Activated CD8-positive, alpha-beta T cell treated with anti-CD3 and anti-CD28 coated beads for 36 hours (primary cell): ENCODE data around the gene GRIN1. TPM values are rescaled to one million over a fixed set of nuclear protein-coding genes. Genes with fewer than 3 reads are reported as not detected.

Experiments used
- ATAC-seq: fragments of 200-7000 bp; cut with Tn5 transposase; one replicate; pipeline ENCODE4 v1.10.0; 2021; ENCODE audit warnings: mild to moderate bottlenecking, moderate library complexity
- CTCF ChIA-PET: fragments of 350-600 bp; sonication (Branson Sonifier 250); formaldehyde crosslinking; loops from one replicate; lab custom pipeline; 2021; ENCODE audit warnings: antibody characterized with exemption; lab: Charles Lee
- POLR2A ChIA-PET: fragments of 350-600 bp; sonication (Branson Sonifier 250); formaldehyde crosslinking; loops from one replicate; lab custom pipeline; 2021; ENCODE audit warnings: antibody characterized with exemption; lab: Charles Lee
- DNase-seq: peaks from one replicate; pipeline ENCODE4 v3.0.0-alpha.2; 2020
- H3K27ac Mint-ChIP-seq: one replicate; pipeline ENCODE4 v1.8.0; 2021; ENCODE audit warnings: mild to moderate bottlenecking, mixed read lengths
- H3K27me3 Mint-ChIP-seq: one replicate; pipeline ENCODE4 v1.8.0; 2021; ENCODE audit warnings: mixed read lengths
- H3K36me3 Mint-ChIP-seq: one replicate; pipeline ENCODE4 v1.8.0; 2021; ENCODE audit warnings: low read depth, mixed read lengths
- H3K4me1 Mint-ChIP-seq: one replicate; pipeline ENCODE4 v1.8.0; 2021; ENCODE audit warnings: low read depth, mixed read lengths
- H3K4me3 Mint-ChIP-seq: one replicate; pipeline ENCODE4 v1.8.0; 2021; ENCODE audit warnings: mild to moderate bottlenecking, moderate library complexity, mixed read lengths
- H3K9me3 Mint-ChIP-seq: one replicate; pipeline ENCODE4 v1.8.0; 2021; ENCODE audit warnings: mixed read lengths
- intact Hi-C: fragments of 100-400 bp; cut with micrococcal nuclease; formaldehyde crosslinking; loops from one replicate; pipeline ENCODE4 v1.10.0; 2022
- total RNA-seq, 2 experiments: library from RNA; stranded (reverse); gene quantifications; one replicate each; pipeline ENCODE4 v1.2.3, GENCODE V29; 2021
- TF ChIP-seq, protein P1 (sequence below): fragments of 200-600 bp; IDR thresholded peaks from one replicate; pipeline ENCODE4 v1.8.0; 2022; ENCODE audit warnings: antibody characterized with exemption, mild to moderate bottlenecking

Gene GRIN1
- total RNA-seq, 2 experiments from 2014 or later = not detected

DNA sequence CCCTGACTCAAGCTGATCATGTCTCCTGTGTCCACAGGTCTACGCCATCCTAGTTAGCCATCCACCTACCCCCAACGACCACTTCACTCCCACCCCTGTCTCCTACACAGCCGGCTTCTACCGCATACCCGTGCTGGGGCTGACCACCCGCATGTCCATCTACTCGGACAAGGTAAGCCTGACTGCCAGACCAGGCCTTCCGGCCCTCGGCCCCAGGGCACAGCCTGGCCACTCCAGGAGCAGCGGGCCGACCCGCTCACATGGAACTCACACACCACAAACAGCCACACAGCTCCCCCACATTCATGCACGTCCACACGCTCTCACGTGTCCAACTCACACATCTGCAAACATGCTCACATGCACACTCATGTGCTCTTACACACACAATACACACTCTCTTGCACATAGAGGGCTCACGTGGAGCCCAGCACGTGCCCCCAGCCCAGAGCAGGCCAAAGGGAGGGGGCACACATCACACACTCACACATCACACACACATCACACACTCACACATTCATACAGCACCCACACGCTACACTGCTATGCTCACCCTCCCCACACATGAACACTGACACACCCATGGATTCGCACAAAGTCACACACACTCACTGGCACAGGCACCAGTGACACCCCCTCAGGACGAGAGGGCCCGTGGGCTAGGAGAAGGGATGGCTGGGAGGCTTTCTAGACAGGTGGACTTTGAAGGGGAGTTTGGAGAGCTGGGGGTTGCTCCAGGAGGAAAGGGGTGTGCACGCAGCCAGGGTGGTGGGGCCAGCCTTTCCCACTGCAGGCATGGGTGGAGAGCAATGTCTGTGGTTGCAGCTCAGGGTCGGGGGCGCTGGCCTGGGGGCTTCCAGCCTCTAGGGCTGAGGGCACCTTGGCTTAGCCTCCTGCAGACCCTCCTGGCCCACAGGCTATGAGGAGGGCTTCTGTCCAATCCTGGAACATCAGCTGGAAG lies 3.3 kb downstream of the GRIN1 start:
- no peak overlapping the region for H3K4me3 Mint-ChIP-seq
- H3K27ac Mint-ChIP-seq = no peak overlapping the region
- no peaks in the 10 kb centered on the region for H3K9me3 Mint-ChIP-seq
- TF ChIP-seq, protein P1, sequence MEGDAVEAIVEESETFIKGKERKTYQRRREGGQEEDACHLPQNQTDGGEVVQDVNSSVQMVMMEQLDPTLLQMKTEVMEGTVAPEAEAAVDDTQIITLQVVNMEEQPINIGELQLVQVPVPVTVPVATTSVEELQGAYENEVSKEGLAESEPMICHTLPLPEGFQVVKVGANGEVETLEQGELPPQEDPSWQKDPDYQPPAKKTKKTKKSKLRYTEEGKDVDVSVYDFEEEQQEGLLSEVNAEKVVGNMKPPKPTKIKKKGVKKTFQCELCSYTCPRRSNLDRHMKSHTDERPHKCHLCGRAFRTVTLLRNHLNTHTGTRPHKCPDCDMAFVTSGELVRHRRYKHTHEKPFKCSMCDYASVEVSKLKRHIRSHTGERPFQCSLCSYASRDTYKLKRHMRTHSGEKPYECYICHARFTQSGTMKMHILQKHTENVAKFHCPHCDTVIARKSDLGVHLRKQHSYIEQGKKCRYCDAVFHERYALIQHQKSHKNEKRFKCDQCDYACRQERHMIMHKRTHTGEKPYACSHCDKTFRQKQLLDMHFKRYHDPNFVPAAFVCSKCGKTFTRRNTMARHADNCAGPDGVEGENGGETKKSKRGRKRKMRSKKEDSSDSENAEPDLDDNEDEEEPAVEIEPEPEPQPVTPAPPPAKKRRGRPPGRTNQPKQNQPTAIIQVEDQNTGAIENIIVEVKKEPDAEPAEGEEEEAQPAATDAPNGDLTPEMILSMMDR = no peak
- CTCF ChIA-PET = no interaction called here
- peaks cover 49% of the 10 kb centered on the region for H3K27me3 Mint-ChIP-seq
- POLR2A ChIA-PET = no interaction called here
- intact Hi-C loops = no loop called here
- no peaks in the 10 kb centered on the region for H3K36me3 Mint-ChIP-seq
- peaks cover 5% of the 10 kb centered on the region for H3K4me1 Mint-ChIP-seq
- DNase-seq (no peak), ATAC-seq (no peak)

DNA sequence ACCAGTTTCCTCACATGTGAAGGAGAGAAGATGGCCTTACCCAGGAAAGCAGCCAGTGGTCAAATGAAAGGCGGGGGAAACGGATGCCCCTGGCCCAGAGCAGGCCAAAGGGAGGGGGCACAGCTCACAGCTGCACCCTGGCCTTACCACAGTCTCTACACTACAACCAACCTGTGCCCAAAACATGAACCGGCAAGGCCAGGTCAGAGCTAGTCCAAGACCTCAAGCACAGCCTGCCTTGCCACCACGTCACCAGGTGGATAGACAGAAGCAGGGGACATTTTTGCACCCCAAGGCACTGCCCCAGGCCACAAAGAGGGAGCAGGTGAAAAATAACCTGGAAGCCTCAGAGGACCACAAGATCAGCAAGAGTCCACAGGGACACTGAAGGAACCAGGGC lies 4.5 kb downstream of the GRIN1 start:
- peaks cover 3% of the 10 kb centered on the region for H3K4me1 Mint-ChIP-seq
- CTCF ChIA-PET = no interaction called here

GRCh38 chr9:137145731-137146526 lies 7.0 kb downstream of the GRIN1 start:
- TF ChIP-seq, protein P1 = no peak
- ATAC-seq (no peak), DNase-seq (no peak)
- intact Hi-C loops = no loop called here
- ChIA-PET CTCF (no interaction called here), POLR2A (interaction anchor here (0.7 to 0.9 kb wide), 2 partner anchors 16 to 49 kb away, joined by 3 to 4 read pairs; no protein-coding TSS in a partner anchor)
- Mint-ChIP-seq H3K9me3 (no peaks in the 10 kb centered on the region), H3K27ac (no peak overlapping the region), H3K4me3 (no peak overlapping the region), H3K27me3 (peaks cover 19% of the 10 kb centered on the region), H3K36me3 (no peaks in the 10 kb centered on the region), H3K4me1 (no peaks in the 10 kb centered on the region)

More for the DNA sequence above, 4.5 kb downstream of the GRIN1 start:
- H3K27me3 Mint-ChIP-seq = peaks cover 38% of the 10 kb centered on the region
- no peak for ATAC-seq
- TF ChIP-seq, protein P1 = no peak
- intact Hi-C loops = no loop called here
- no peaks in the 10 kb centered on the region for H3K9me3 Mint-ChIP-seq
- no peak overlapping the region for H3K27ac Mint-ChIP-seq
- no peak for DNase-seq
- H3K4me3 Mint-ChIP-seq = no peak overlapping the region
- POLR2A ChIA-PET = interaction anchor here (1.2 kb wide), 1 partner anchor 14 kb away, joined by 3 read pairs; no protein-coding TSS in a partner anchor
- H3K36me3 Mint-ChIP-seq = no peaks in the 10 kb centered on the region

DNA sequence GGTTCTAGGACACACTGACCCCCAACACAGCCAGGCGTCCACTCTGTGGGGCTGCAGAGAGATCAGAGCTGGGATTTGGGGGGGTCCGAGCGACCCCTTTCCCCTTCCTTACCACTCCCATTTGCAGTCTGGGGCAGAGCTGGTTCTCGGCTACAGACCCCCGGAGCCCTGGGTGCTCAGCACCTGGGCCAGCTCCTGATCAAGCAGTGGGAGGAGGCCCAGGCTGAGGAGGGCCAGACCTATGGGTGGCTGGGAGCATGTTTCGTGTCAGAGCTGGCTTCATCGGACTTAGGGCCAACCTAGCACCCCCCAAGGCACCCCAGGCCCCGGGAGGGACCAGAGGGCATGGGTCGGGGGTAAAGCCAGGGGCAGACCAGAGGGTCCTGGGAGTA lies 7.6 kb downstream of the GRIN1 start:
- DNase-seq (no peak), ATAC-seq (no peak)
- ChIA-PET CTCF (no interaction called here), POLR2A (interaction anchor here (0.7 to 0.9 kb wide), 2 partner anchors 17 to 49 kb away, joined by 3 to 4 read pairs; no protein-coding TSS in a partner anchor)
- Mint-ChIP-seq H3K9me3 (no peaks in the 10 kb centered on the region), H3K27ac (no peak overlapping the region), H3K36me3 (no peaks in the 10 kb centered on the region), H3K4me3 (no peak overlapping the region), H3K27me3 (peaks cover 17% of the 10 kb centered on the region), H3K4me1 (peaks cover 5% of the 10 kb centered on the region)
- TF ChIP-seq, protein P1 = no peak
- intact Hi-C loops = no loop called here
